Vagina (tissue), 2 donors: ENCODE measurements around the gene ABCB1.
"Not testable (repeated sequence)": the region's sequence is repeated elsewhere in the genome, so short reads cannot be mapped to it uniquely, and the experiment has no call there.

ENCODE experiments used
- POLR2A ChIP-seq, 2 donors: fragments of 450-650 bp; IDR thresholded peaks; one replicate each; pipeline ENCODE4 v1.6.1; 2017; ENCODE audit warnings: antibody characterized with exemption in 2 of 2, mild to moderate bottlenecking in 2 of 2, moderate library complexity in 2 of 2
- POLR2AphosphoS5 ChIP-seq, 2 donors: sonication (generic); formaldehyde crosslinking; IDR thresholded peaks; one replicate each; pipeline ENCODE4 v1.9.0; 2017; ENCODE audit warnings: antibody characterized with exemption in 2 of 2, mild to moderate bottlenecking in 2 of 2, low read depth in 1 of 2; ENCODE audit not compliant: insufficient read depth in 1 of 2
- TF ChIP-seq, protein P1 (sequence below), 3 experiments: fragments of 450-650 bp in 2 of 3; fragments of 200-600 bp in 1 of 3; sonication (generic) in 1 of 3; IDR thresholded peaks; one replicate each; pipeline ENCODE4 v1.5.1; 2017 to 2019; ENCODE audit warnings: antibody characterized with exemption in 3 of 3, mild to moderate bottlenecking in 2 of 3, moderate library complexity in 2 of 3

- TF ChIP-seq, protein P1, sequence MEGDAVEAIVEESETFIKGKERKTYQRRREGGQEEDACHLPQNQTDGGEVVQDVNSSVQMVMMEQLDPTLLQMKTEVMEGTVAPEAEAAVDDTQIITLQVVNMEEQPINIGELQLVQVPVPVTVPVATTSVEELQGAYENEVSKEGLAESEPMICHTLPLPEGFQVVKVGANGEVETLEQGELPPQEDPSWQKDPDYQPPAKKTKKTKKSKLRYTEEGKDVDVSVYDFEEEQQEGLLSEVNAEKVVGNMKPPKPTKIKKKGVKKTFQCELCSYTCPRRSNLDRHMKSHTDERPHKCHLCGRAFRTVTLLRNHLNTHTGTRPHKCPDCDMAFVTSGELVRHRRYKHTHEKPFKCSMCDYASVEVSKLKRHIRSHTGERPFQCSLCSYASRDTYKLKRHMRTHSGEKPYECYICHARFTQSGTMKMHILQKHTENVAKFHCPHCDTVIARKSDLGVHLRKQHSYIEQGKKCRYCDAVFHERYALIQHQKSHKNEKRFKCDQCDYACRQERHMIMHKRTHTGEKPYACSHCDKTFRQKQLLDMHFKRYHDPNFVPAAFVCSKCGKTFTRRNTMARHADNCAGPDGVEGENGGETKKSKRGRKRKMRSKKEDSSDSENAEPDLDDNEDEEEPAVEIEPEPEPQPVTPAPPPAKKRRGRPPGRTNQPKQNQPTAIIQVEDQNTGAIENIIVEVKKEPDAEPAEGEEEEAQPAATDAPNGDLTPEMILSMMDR (IDR thresholded peaks at IDR 0.05) = not testable (repeated sequence)
- not testable (repeated sequence) for TF ChIP-seq POLR2AphosphoS5 (IDR thresholded peaks at IDR 0.05; ENCODE audit: insufficient read depth in 1 of 2, low read depth in 1 of 2); POLR2A (IDR thresholded peaks at IDR 0.05)
These were observed 135.2 kb downstream of the ABCB1 start for GRCh38 chr7:87465534-87465880.
